Osteocyte (in vitro differentiated cells): Measurements from ENCODE around the gene MYO16. TPM values are rescaled to one million over a fixed set of nuclear protein-coding genes. Genes with fewer than 3 reads are reported as not detected.

Experiments used
- DNase-seq: peaks from one replicate; pipeline ENCODE4 v3.0.0; 2021; ENCODE audit warnings: mixed read lengths; ENCODE audit not compliant: unreplicated experiment; ENCODE audit errors: extremely low spot score
- H3K27ac Mint-ChIP-seq: one replicate; pipeline ENCODE4 v1.8.0; 2021; ENCODE audit warnings: mild to moderate bottlenecking, mixed read lengths; ENCODE audit not compliant: unreplicated experiment
- H3K27me3 Mint-ChIP-seq: one replicate; pipeline ENCODE4 v1.8.0; 2021; ENCODE audit warnings: mixed read lengths; ENCODE audit not compliant: unreplicated experiment
- H3K36me3 Mint-ChIP-seq: one replicate; pipeline ENCODE4 v1.8.0; 2021; ENCODE audit warnings: mixed read lengths; ENCODE audit not compliant: unreplicated experiment
- H3K4me1 Mint-ChIP-seq: one replicate; pipeline ENCODE4 v1.8.0; 2021; ENCODE audit warnings: mixed read lengths; ENCODE audit not compliant: unreplicated experiment
- H3K4me3 Mint-ChIP-seq: one replicate; pipeline ENCODE4 v1.8.0; 2021; ENCODE audit warnings: mild to moderate bottlenecking, moderate library complexity, mixed read lengths; ENCODE audit not compliant: unreplicated experiment
- H3K9me3 Mint-ChIP-seq: one replicate; pipeline ENCODE4 v1.8.0; 2021; ENCODE audit warnings: mixed read lengths; ENCODE audit not compliant: unreplicated experiment
- CTCF ChIP-seq: fragments of 200-600 bp; sonication (generic); IDR thresholded peaks from 2 replicates; pipeline ENCODE4 v1.5.0; 2021; ENCODE audit warnings: antibody characterized with exemption, mild to moderate bottlenecking, moderate library complexity
- total RNA-seq: library from RNA; stranded (reverse); gene quantifications from 2 replicates; pipeline ENCODE4 v1.2.1, GENCODE V29; 2021

The MYO16 gene
- total RNA-seq, 1 donor from 2014 or later = 0.13 TPM

- Mint-ChIP-seq H3K27ac (no peak overlapping the region), H3K27me3 (peaks cover 54% of the 10 kb centered on the region), H3K4me1 (no peaks in the 10 kb centered on the region), H3K4me3 (no peak overlapping the region), H3K9me3 (no peaks in the 10 kb centered on the region), H3K36me3 (no peaks in the 10 kb centered on the region)
- DNase-seq = no peak
- TF ChIP-seq CTCF = no peak
Observed at GRCh38 chr13:108632649-108633167, 3.3 kb downstream of the MYO16 start.

GRCh38 chr13:108638901-108639300, 9.5 kb downstream of the MYO16 start:
- no peaks in the 10 kb centered on the region for H3K4me1 Mint-ChIP-seq
- H3K27me3 Mint-ChIP-seq = peaks cover 12% of the 10 kb centered on the region
- TF ChIP-seq CTCF = no peak
- H3K9me3 Mint-ChIP-seq = no peaks in the 10 kb centered on the region
- DNase-seq = no peak
- H3K36me3 Mint-ChIP-seq = no peaks in the 10 kb centered on the region
- no peak overlapping the region for H3K27ac Mint-ChIP-seq
- no peak overlapping the region for H3K4me3 Mint-ChIP-seq

GRCh38 chr13:108643646-108644353, 14.4 kb downstream of the MYO16 start:
- no peaks in the 10 kb centered on the region for H3K4me1 Mint-ChIP-seq
- no peak for DNase-seq
- H3K9me3 Mint-ChIP-seq = peaks cover 8% of the 10 kb centered on the region
- H3K27me3 Mint-ChIP-seq = peaks cover 3% of the 10 kb centered on the region
- TF ChIP-seq CTCF = no peak
- no peak overlapping the region for H3K27ac Mint-ChIP-seq
- no peaks in the 10 kb centered on the region for H3K36me3 Mint-ChIP-seq
- H3K4me3 Mint-ChIP-seq = no peak overlapping the region

- no peak overlapping the region for H3K4me3 Mint-ChIP-seq
Observed at GRCh38 chr13:108645376-108645775, 16.0 kb downstream of the MYO16 start.

More at GRCh38 chr13:108645376-108645775, 16.0 kb downstream of the MYO16 start:
- H3K4me1 Mint-ChIP-seq = no peaks in the 10 kb centered on the region
- no peak overlapping the region for H3K27ac Mint-ChIP-seq
- no peaks in the 10 kb centered on the region for H3K36me3 Mint-ChIP-seq
- no peak for DNase-seq
- no peak for TF ChIP-seq CTCF
- H3K27me3 Mint-ChIP-seq = peaks cover 8% of the 10 kb centered on the region
- peaks cover 8% of the 10 kb centered on the region for H3K9me3 Mint-ChIP-seq
